IPS-20b (cell line): Measurements from ENCODE around the gene SORCS1.

Experiments used
- H3K27ac ChIP-seq: one replicate; pipeline ENCODE4 v1.5.1; 2013; ENCODE audit warnings: low read length
- H3K27me3 ChIP-seq: 2 replicates; pipeline ENCODE4 v1.6.1; 2013; ENCODE audit warnings: mild to moderate bottlenecking, low read length, inconsistent platforms; ENCODE audit not compliant: insufficient read depth
- H3K36me3 ChIP-seq: 2 replicates; pipeline ENCODE4 v1.6.1; 2013; ENCODE audit warnings: low read depth, mild to moderate bottlenecking, inconsistent platforms, low read length, moderate library complexity; ENCODE audit not compliant: insufficient read depth
- H3K4me1 ChIP-seq: 2 replicates; pipeline ENCODE4 v1.6.1; 2013; ENCODE audit warnings: mild to moderate bottlenecking, control low read depth, inconsistent platforms, low read length, moderate library complexity; ENCODE audit not compliant: insufficient read depth
- H3K4me3 ChIP-seq: 2 replicates; pipeline ENCODE4 v1.5.1; 2013; ENCODE audit warnings: mild to moderate bottlenecking, low read length, inconsistent platforms
- H3K9ac ChIP-seq: 2 replicates; pipeline ENCODE4 v1.6.1; 2013; ENCODE audit warnings: low read depth, mild to moderate bottlenecking, inconsistent platforms, low read length, moderate library complexity
- H3K9me3 ChIP-seq: 2 replicates; pipeline ENCODE4 v1.6.1; 2013; ENCODE audit warnings: mild to moderate bottlenecking, low read depth, low read length, inconsistent platforms; ENCODE audit not compliant: insufficient read depth

SORCS1 gene

GRCh38 chr10:106819490-106819889 lies 345.0 kb downstream of the SORCS1 start:
- Histone ChIP-seq H3K27me3 (no peaks in the 10 kb centered on the region), H3K36me3 (no peaks in the 10 kb centered on the region), H3K4me3 (no peak overlapping the region), H3K9ac (no peak overlapping the region), H3K4me1 (no peaks in the 10 kb centered on the region), H3K9me3 (no peaks in the 10 kb centered on the region), H3K27ac (no peak overlapping the region)

- no peaks in the 10 kb centered on the region for H3K36me3 ChIP-seq
- no peak overlapping the region for H3K4me3 ChIP-seq
- no peaks in the 10 kb centered on the region for H3K4me1 ChIP-seq
- H3K9ac ChIP-seq = no peak overlapping the region
- no peaks in the 10 kb centered on the region for H3K27me3 ChIP-seq
- no peak overlapping the region for H3K27ac ChIP-seq
- H3K9me3 ChIP-seq = no peaks in the 10 kb centered on the region
Measured at GRCh38 chr10:106816318-106817085, 348.0 kb downstream of the SORCS1 start.

- no peak overlapping the region for H3K4me3 ChIP-seq
- H3K27ac ChIP-seq = no peak overlapping the region
- no peaks in the 10 kb centered on the region for H3K9me3 ChIP-seq
- H3K27me3 ChIP-seq = no peaks in the 10 kb centered on the region
- H3K36me3 ChIP-seq = no peaks in the 10 kb centered on the region
- H3K4me1 ChIP-seq = peaks cover 1% of the 10 kb centered on the region; the same call in 1 of the 2 replicates
- H3K9ac ChIP-seq = no peak overlapping the region
Measured at GRCh38 chr10:106815427-106816043, 349.0 kb downstream of the SORCS1 start.

- Histone ChIP-seq H3K4me3 (no peak overlapping the region), H3K27me3 (no peaks in the 10 kb centered on the region), H3K9ac (no peak overlapping the region), H3K27ac (no peak overlapping the region), H3K36me3 (no peaks in the 10 kb centered on the region), H3K4me1 (peaks cover 12% of the 10 kb centered on the region), H3K9me3 (no peaks in the 10 kb centered on the region)
Measured at GRCh38 chr10:106804992-106805582, 359.4 kb downstream of the SORCS1 start.

GRCh38 chr10:106802949-106803348 lies 361.6 kb downstream of the SORCS1 start:
- Histone ChIP-seq H3K9ac (no peak overlapping the region), H3K27me3 (no peaks in the 10 kb centered on the region), H3K27ac (no peak overlapping the region), H3K9me3 (no peaks in the 10 kb centered on the region), H3K4me1 (peaks cover 9% of the 10 kb centered on the region), H3K4me3 (no peak overlapping the region), H3K36me3 (no peaks in the 10 kb centered on the region)

- H3K36me3 ChIP-seq = no peaks in the 10 kb centered on the region
- H3K27ac ChIP-seq = no peak overlapping the region
- H3K9ac ChIP-seq = no peak overlapping the region
- H3K27me3 ChIP-seq = no peaks in the 10 kb centered on the region
- no peak overlapping the region for H3K4me3 ChIP-seq
- no peaks in the 10 kb centered on the region for H3K4me1 ChIP-seq
- H3K9me3 ChIP-seq = no peaks in the 10 kb centered on the region
Measured at GRCh38 chr10:106799776-106800175, 364.7 kb downstream of the SORCS1 start.

- no peaks in the 10 kb centered on the region for H3K27me3 ChIP-seq
- no peak overlapping the region for H3K9ac ChIP-seq
- no peak overlapping the region for H3K27ac ChIP-seq
- no peak overlapping the region for H3K4me3 ChIP-seq
- no peaks in the 10 kb centered on the region for H3K9me3 ChIP-seq
- H3K4me1 ChIP-seq = 0 out of 2 replicates have a peak, but pooled peaks cover 3% of the 10 kb centered on the region
- no peaks in the 10 kb centered on the region for H3K36me3 ChIP-seq
Measured at GRCh38 chr10:106795619-106796018, 368.9 kb downstream of the SORCS1 start.

GRCh38 chr10:106793617-106794016 lies 370.9 kb downstream of the SORCS1 start:
- no peak overlapping the region for H3K27ac ChIP-seq
- H3K4me1 ChIP-seq = 0 out of 2 replicates have a peak, but pooled peaks cover 3% of the 10 kb centered on the region
- H3K36me3 ChIP-seq = no peaks in the 10 kb centered on the region
- no peaks in the 10 kb centered on the region for H3K27me3 ChIP-seq
- H3K4me3 ChIP-seq = no peak overlapping the region
- H3K9me3 ChIP-seq = no peaks in the 10 kb centered on the region; the same call in 1 of the 2 replicates
- H3K9ac ChIP-seq = no peak overlapping the region

GRCh38 chr10:106789623-106790022 lies 374.9 kb downstream of the SORCS1 start:
- Histone ChIP-seq H3K36me3 (no peaks in the 10 kb centered on the region), H3K4me3 (no peak overlapping the region), H3K4me1 (0 out of 2 replicates have a peak, but pooled peaks cover 3% of the 10 kb centered on the region), H3K9me3 (no peaks in the 10 kb centered on the region; the same call in 1 of the 2 replicates), H3K27ac (no peak overlapping the region), H3K27me3 (no peaks in the 10 kb centered on the region), H3K9ac (no peak overlapping the region)

GRCh38 chr10:106788982-106789381 lies 375.5 kb downstream of the SORCS1 start:
- no peaks in the 10 kb centered on the region for H3K27me3 ChIP-seq
- no peaks in the 10 kb centered on the region for H3K36me3 ChIP-seq
- 0 out of 2 replicates have a peak, but pooled peaks cover 3% of the 10 kb centered on the region for H3K4me1 ChIP-seq
- no peak overlapping the region for H3K4me3 ChIP-seq
- no peak overlapping the region for H3K9ac ChIP-seq
- H3K9me3 ChIP-seq = no peaks in the 10 kb centered on the region; the same call in 1 of the 2 replicates
- H3K27ac ChIP-seq = no peak overlapping the region

- H3K27ac ChIP-seq = no peak overlapping the region
- no peaks in the 10 kb centered on the region; the same call in 1 of the 2 replicates for H3K9me3 ChIP-seq
- H3K4me1 ChIP-seq = no peaks in the 10 kb centered on the region
Measured at GRCh38 chr10:106785528-106785927, 379.0 kb downstream of the SORCS1 start.

More at GRCh38 chr10:106785528-106785927, 379.0 kb downstream of the SORCS1 start:
- Histone ChIP-seq H3K9ac (no peak overlapping the region), H3K4me3 (no peak overlapping the region), H3K36me3 (no peaks in the 10 kb centered on the region), H3K27me3 (no peaks in the 10 kb centered on the region)
